ENCODE data around the gene ERBIN.

GRCh38 chr5:66074901-66075300 lies 148.5 kb downstream of the ERBIN start:
- no peak for TF ChIP-seq CTCF (conservative IDR thresholded peaks at IDR 0.05)
- TF ChIP-seq ZFX (IDR thresholded peaks at IDR 0.05) = no peak
